Loucy (cell line): ENCODE results near the gene GPR82.

Experiments
- H2AFZ ChIP-seq: fragments of 200-600 bp; sonication (generic); 2 replicates; pipeline ENCODE4 v1.6.0; 2016; ENCODE audit warnings: antibody characterized with exemption, mild to moderate bottlenecking, low read length, moderate library complexity
- H3F3A ChIP-seq: fragments of 200-600 bp; 2 replicates; pipeline ENCODE4 v1.6.0; 2016; ENCODE audit warnings: antibody characterized with exemption, low read depth, mild to moderate bottlenecking
- H3K27me3 ChIP-seq: fragments of 200-600 bp; sonication (generic); 2 replicates; pipeline ENCODE4 v1.6.1; 2014; ENCODE audit warnings: low read length, mild to moderate bottlenecking; ENCODE audit not compliant: insufficient read depth, poor library complexity, severe bottlenecking
- H3K36me3 ChIP-seq: fragments of 200-600 bp; sonication (generic); 2 replicates; pipeline ENCODE4 v1.6.1; 2016; ENCODE audit warnings: low read length; ENCODE audit not compliant: insufficient read depth
- H3K4me1 ChIP-seq: fragments of 200-600 bp; sonication (generic); 2 replicates; pipeline ENCODE4 v1.5.1; 2014; ENCODE audit warnings: low read length, mild to moderate bottlenecking; ENCODE audit not compliant: insufficient read depth, poor library complexity, severe bottlenecking
- H3K4me2 ChIP-seq: fragments of 200-600 bp; sonication (generic); 2 replicates; pipeline ENCODE4 v1.6.0; 2014; ENCODE audit warnings: antibody characterized with exemption, low read length, low read depth, mild to moderate bottlenecking; ENCODE audit not compliant: poor library complexity, severe bottlenecking
- H3K4me3 ChIP-seq: fragments of 200-600 bp; sonication (generic); 2 replicates; pipeline ENCODE4 v1.5.1; 2014; ENCODE audit warnings: low read length, mild to moderate bottlenecking, mixed read lengths; ENCODE audit not compliant: poor library complexity, severe bottlenecking
- H3K79me2 ChIP-seq: fragments of 200-600 bp; sonication (generic); 2 replicates; pipeline ENCODE4 v1.6.1; 2014; ENCODE audit warnings: low read length; ENCODE audit not compliant: insufficient read depth
- H3K9ac ChIP-seq: fragments of 200-600 bp; sonication (generic); 2 replicates; pipeline ENCODE4 v1.6.0; 2014; ENCODE audit warnings: mild to moderate bottlenecking, low read depth, low read length, moderate library complexity; ENCODE audit not compliant: poor library complexity, severe bottlenecking
- H3K9me2 ChIP-seq: fragments of 200-600 bp; sonication (generic); replicated peaks from 2 replicates; pipeline ENCODE4 v1.6.1; 2016; ENCODE audit warnings: low read depth, low read length, mixed read lengths
- H3K9me3 ChIP-seq: fragments of 200-600 bp; sonication (generic); 2 replicates; pipeline ENCODE4 v1.6.1; 2014; ENCODE audit warnings: mild to moderate bottlenecking, antibody characterized with exemption, low read length, low read depth; ENCODE audit not compliant: insufficient read depth
- H4K20me1 ChIP-seq: fragments of 200-600 bp; sonication (generic); 2 replicates; pipeline ENCODE4 v1.6.0; 2014; ENCODE audit warnings: antibody characterized with exemption, low read length, mild to moderate bottlenecking; ENCODE audit not compliant: insufficient read depth, poor library complexity, severe bottlenecking
- CTCF ChIP-seq: fragments of 200-600 bp; sonication (generic); conservative IDR thresholded peaks from 2 replicates; pipeline ENCODE4 v1.5.1; 2014; ENCODE audit warnings: mild to moderate bottlenecking, antibody characterized with exemption, low read length
- EZH2phosphoT487 ChIP-seq: fragments of 200-600 bp; IDR thresholded peaks from 2 replicates; pipeline ENCODE4 v1.6.1; 2018; ENCODE audit warnings: antibody characterized with exemption, mild to moderate bottlenecking, moderate library complexity, borderline replicate concordance

GPR82 gene

GRCh38 chrX:41688835-41689234 lies 35.1 kb upstream of the GPR82 start, which contains the start of gene GPR34:
GPR34 (plus strand) TSS chrX:41688973; CDS start chrX:41695634, 6,661 bp downstream.
- H3K4me2 ChIP-seq, result no peak within 1 kb of the TSS
- H3K4me1 ChIP-seq, result no peaks in the 10 kb centered on the region
- H3K9me2 ChIP-seq, result no peaks in the 10 kb centered on the region
- H3K36me3 ChIP-seq, result no peaks in the 10 kb centered on the region
- no peaks in the 10 kb centered on the region for H4K20me1 ChIP-seq
- no peak within 1 kb of the TSS for H3K4me3 ChIP-seq
- TF ChIP-seq EZH2phosphoT487 (no peak), CTCF (no peak)
- no peak within 1 kb of the TSS for H2AFZ ChIP-seq
- H3F3A ChIP-seq, result no peaks in the 10 kb centered on the region
- H3K9me3 ChIP-seq, result no peaks in the 10 kb centered on the region
- no peaks in the 10 kb centered on the region for H3K27me3 ChIP-seq
- no peak within 1 kb of the TSS for H3K9ac ChIP-seq
- no peaks in the 10 kb centered on the region for H3K79me2 ChIP-seq

- no peaks in the 10 kb centered on the region for H4K20me1 ChIP-seq
- peaks cover 2% of the 10 kb centered on the region for H3K4me1 ChIP-seq
- H3K4me2 ChIP-seq, result no peak overlapping the region
- H3K9me3 ChIP-seq, result no peaks in the 10 kb centered on the region
- TF ChIP-seq EZH2phosphoT487 (no peak), CTCF (no peak)
- no peaks in the 10 kb centered on the region for H3K27me3 ChIP-seq
- no peak overlapping the region for H3K4me3 ChIP-seq
- H3K79me2 ChIP-seq, result no peaks in the 10 kb centered on the region
- H3K9ac ChIP-seq, result no peak overlapping the region
- no peaks in the 10 kb centered on the region for H3K9me2 ChIP-seq
- no peaks in the 10 kb centered on the region for H3F3A ChIP-seq
- no peaks in the 10 kb centered on the region for H3K36me3 ChIP-seq
- no peak overlapping the region for H2AFZ ChIP-seq
These were observed 34.3 kb upstream of the GPR82 start for GRCh38 chrX:41689711-41690110.

- Histone ChIP-seq H3K4me3 (no peak overlapping the region), H2AFZ (no peak overlapping the region), H3K36me3 (no peaks in the 10 kb centered on the region), H3K9me3 (no peaks in the 10 kb centered on the region), H3K9ac (no peak overlapping the region), H3K27me3 (no peaks in the 10 kb centered on the region), H3K4me1 (peaks cover 3% of the 10 kb centered on the region), H3F3A (no peaks in the 10 kb centered on the region), H4K20me1 (no peaks in the 10 kb centered on the region), H3K79me2 (no peaks in the 10 kb centered on the region), H3K9me2 (no peaks in the 10 kb centered on the region), H3K4me2 (no peak overlapping the region)
- TF ChIP-seq CTCF (no peak), EZH2phosphoT487 (no peak)
These were observed 31.7 kb upstream of the GPR82 start for GRCh38 chrX:41692162-41692749.
